ENCODE data around the gene MZF1.
"Not testable (repeated sequence)": the region's sequence is repeated elsewhere in the genome, so short reads cannot be mapped to it uniquely, and the experiment has no call there.

The MZF1 gene

GRCh38 chr19:58572818-58573657 lies at the start of gene MZF1:
Gene MZF1 (minus strand): TSS chr19:58573335. CDS start chr19:58571389, 1,946 bp downstream.
- peak; percentile 100 for DNase-seq

GRCh38 chr19:58607213-58607612 lies 34.1 kb upstream of the MZF1 start:
- DNase-seq, result peak in 1 of 2 donors; percentile 32

GRCh38 chr19:58606251-58606896 lies 33.2 kb upstream of the MZF1 start:
- DNase-seq, result peak in 1 of 2 donors; percentile 34

GRCh38 chr19:58586133-58586765 lies 13.1 kb upstream of the MZF1 start:
- no peak for DNase-seq

- no peak for DNase-seq
Observed at GRCh38 chr19:58585442-58586132, 12.5 kb upstream of the MZF1 start.

GRCh38 chr19:58584498-58585441 lies 11.6 kb upstream of the MZF1 start:
- DNase-seq, result no peak

GRCh38 chr19:58582985-58583384 lies 9.8 kb upstream of the MZF1 start:
- DNase-seq, result no peak

- peak; percentile 90 to 92 for DNase-seq
Observed at GRCh38 chr19:58581227-58582141, 8.3 kb upstream of the MZF1 start.

- DNase-seq, result no peak
Observed at GRCh38 chr19:58579473-58580142, 6.5 kb upstream of the MZF1 start.

GRCh38 chr19:58578012-58578925 lies 5.1 kb upstream of the MZF1 start:
- no peak for DNase-seq

- DNase-seq, result not testable (repeated sequence)
Observed at GRCh38 chr19:58577581-58577980, 4.4 kb upstream of the MZF1 start.

GRCh38 chr19:58575183-58576041 lies 2.3 kb upstream of the MZF1 start:
- DNase-seq, result peak; percentile 85

- no peak for DNase-seq
Observed at GRCh38 chr19:58573658-58574164, 576 bp upstream of the MZF1 start.

- no peak for DNase-seq
Observed at GRCh38 chr19:58572026-58572817, 913 bp downstream of the MZF1 start.

- DNase-seq, result no peak
Observed at GRCh38 chr19:58571575-58571947, 1.6 kb downstream of the MZF1 start.

GRCh38 chr19:58570770-58571574 lies 2.2 kb downstream of the MZF1 start:
- no peak for DNase-seq
